Measurements from ENCODE around the gene CASKIN2. TPM values are rescaled to one million over a fixed set of nuclear protein-coding genes. Genes with fewer than 3 reads are reported as not detected.

Gene CASKIN2
- total RNA-seq, 2 donors from 2014 or later = 16.0 to 35.8 TPM

DNA sequence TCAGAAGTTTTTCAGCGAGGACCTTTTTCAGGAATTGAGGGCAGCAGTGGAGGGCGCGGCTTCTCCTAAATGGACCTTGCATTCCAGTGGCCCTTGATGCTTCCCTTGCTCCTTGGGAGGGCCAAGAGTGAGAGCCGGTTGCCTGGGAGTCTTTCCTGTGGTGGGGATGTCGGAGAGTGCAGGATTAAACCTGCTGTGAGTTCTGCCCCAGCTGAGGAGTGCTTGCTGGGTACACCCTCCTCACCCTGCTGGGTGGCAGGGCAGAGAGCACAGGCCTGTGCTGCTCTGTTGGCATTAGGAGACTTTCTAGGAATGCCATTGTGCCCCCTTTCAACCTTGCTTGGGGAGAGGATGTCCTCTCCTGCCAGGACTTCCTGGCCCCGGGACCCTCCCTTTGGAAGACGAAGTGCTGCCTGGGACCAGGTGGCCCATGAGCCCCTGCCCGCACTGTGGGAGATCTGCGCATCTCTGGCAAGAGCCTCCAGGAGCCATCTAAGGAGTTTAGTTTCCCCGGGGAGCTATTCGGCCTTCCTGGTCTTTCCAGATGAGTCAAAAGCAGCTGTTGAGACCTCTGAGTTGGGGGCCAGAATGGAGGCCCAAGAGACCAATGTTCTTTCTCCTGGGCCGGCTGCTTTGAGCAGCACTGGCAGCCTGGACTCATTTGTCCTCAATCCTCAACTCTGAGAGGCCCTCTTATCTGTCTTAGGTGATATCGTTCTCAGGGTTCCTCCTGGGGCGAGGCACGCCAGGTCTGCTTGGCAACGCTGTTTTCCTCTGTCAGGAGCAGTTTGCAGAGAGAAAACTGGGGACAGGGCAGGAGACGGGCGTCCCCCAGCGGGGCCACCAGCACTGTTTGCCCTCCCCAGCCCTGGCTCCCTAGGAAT lies 15.7 kb upstream of the CASKIN2 start:
- Histone ChIP-seq H3K9me3 (no peaks in the 10 kb centered on the region), H3K36me3 (no peaks in the 10 kb centered on the region), H3K27me3 (replicated peaks; ENCODE audit: insufficient read depth) (no peaks in the 10 kb centered on the region), H3K27ac (no peak overlapping the region), H3K4me1 (replicated peaks) (peaks cover 4% of the 10 kb centered on the region), H3K4me3 (no peak overlapping the region)
- 79% methylated on average over 18 of the region's 19 CpGs for WGBS
- intact Hi-C loops (cut with DNase I) = no loop called here
- DNase-seq (ENCODE audit: low spot score) = no peak
- TF ChIP-seq POLR2A (IDR thresholded peaks at IDR 0.05) (no peak), POLR2AphosphoS5 (IDR thresholded peaks at IDR 0.05) (no peak)
- TF ChIP-seq, protein P1, sequence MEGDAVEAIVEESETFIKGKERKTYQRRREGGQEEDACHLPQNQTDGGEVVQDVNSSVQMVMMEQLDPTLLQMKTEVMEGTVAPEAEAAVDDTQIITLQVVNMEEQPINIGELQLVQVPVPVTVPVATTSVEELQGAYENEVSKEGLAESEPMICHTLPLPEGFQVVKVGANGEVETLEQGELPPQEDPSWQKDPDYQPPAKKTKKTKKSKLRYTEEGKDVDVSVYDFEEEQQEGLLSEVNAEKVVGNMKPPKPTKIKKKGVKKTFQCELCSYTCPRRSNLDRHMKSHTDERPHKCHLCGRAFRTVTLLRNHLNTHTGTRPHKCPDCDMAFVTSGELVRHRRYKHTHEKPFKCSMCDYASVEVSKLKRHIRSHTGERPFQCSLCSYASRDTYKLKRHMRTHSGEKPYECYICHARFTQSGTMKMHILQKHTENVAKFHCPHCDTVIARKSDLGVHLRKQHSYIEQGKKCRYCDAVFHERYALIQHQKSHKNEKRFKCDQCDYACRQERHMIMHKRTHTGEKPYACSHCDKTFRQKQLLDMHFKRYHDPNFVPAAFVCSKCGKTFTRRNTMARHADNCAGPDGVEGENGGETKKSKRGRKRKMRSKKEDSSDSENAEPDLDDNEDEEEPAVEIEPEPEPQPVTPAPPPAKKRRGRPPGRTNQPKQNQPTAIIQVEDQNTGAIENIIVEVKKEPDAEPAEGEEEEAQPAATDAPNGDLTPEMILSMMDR (IDR thresholded peaks at IDR 0.05) = no peak

DNA sequence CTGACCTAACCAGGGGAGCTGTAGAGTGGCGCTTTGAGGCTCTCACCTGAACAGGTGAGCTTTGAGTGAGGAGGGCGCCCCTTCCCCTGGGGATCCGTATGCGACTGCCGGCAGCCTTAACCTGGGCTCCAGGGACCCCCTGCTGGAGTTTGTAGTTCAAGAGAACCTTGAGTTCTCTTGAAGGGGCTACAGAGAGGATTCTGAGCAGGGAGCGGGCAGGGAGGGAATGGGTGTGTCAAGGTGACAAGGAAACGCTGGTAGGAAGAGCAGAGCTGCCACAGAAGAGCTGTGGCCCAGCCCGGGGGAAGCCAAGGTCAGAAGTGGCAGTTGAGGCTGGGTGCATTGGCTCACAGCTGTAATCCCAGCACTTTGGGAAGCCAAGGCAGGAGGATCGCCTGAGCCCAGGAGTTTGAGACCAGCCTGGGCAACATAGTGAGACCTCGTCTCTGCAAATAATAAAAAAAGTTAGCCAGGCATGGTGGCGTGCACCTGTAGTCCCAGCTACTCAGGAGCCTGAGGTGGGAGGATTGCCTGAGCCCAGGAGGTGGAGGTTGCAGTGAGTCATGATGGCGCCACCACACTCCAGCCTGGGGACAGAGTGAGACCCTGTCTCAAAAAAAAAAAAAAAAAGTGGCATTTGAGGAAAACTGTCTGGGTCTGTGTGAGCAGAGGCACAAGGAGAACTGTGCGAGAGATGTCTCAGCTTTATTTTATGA lies 11.4 kb upstream of the CASKIN2 start:
- TF ChIP-seq POLR2AphosphoS5 (IDR thresholded peaks at IDR 0.05) (no peak), POLR2A (IDR thresholded peaks at IDR 0.05) (no peak)
- TF ChIP-seq, protein P1 (IDR thresholded peaks at IDR 0.05) = no peak
- peak overlapping the region; percentile 70 to 91 for H3K27ac ChIP-seq
- no peaks in the 10 kb centered on the region for H3K27me3 ChIP-seq (replicated peaks; ENCODE audit: insufficient read depth)
- H3K36me3 ChIP-seq = no peaks in the 10 kb centered on the region
- H3K9me3 ChIP-seq = no peaks in the 10 kb centered on the region
- WGBS = 40% methylated on average over 13 of the region's 13 CpGs
- no peak for DNase-seq (ENCODE audit: low spot score)
- H3K4me1 ChIP-seq (replicated peaks) = peaks cover 4% of the 10 kb centered on the region
- peak overlapping the region; percentile 59 to 74 for H3K4me3 ChIP-seq
- intact Hi-C loops (cut with DNase I) = no loop called here

- Histone ChIP-seq H3K36me3 (no peaks in the 10 kb centered on the region), H3K27me3 (replicated peaks; ENCODE audit: insufficient read depth) (no peaks in the 10 kb centered on the region), H3K9me3 (no peaks in the 10 kb centered on the region), H3K4me3 (peak overlapping the region; percentile 59 to 74), H3K4me1 (replicated peaks) (peaks cover 4% of the 10 kb centered on the region), H3K27ac (peak overlapping the region; percentile 70 to 91)
- under 1% methylated on average over 31 of the region's 60 CpGs for WGBS
- TF ChIP-seq, protein P1 (IDR thresholded peaks at IDR 0.05) = no peak
- DNase-seq (ENCODE audit: low spot score) = no peak
- intact Hi-C loops (cut with DNase I) = no loop called here
Observed at GRCh38 chr17:75525806-75526554, 10.6 kb upstream of the CASKIN2 start.

DNA sequence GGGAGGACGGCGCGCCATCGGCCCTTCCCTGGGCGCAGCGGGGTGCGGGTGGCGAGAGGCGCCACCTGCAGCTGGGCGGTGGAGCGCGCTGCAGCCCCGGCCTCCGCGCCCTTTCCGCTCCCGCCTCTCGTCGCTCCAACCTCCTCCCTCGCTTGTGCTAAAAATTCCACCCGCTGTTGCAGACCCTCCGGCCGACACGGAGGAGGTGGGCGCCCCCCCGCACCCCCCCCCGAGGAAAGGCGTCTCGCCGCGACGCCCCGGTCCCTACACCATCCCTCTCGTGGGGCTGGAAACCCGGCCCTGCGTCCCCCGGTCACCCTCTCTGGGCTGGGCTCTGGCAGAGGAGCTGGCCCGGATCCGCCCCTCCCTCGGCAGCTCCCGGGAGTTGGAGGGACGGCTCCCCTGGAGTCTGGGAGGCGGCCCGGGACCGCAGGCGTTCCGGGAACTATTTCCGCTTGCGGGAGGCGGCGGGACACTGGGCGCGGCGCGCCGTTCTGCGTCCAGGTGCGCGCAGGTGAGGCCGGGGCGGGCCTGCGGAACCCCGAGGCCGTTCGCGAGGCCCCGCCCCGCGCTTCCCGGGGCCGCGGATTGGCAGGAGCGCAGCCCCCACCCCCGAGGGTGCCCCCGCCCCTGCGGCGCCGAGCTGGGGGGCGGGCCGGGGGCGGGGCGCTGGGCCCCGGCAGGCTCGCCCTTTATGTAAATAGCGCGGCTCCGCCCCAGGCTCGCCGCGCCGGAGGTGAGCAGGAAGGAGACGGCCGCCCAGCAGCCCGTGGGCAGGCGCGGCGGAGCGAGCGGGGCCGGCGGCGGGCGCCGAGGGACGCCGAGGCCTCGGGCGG lies 9.9 kb upstream of the CASKIN2 start, which contains the start of gene LLGL2:
TSS of gene LLGL2 (plus strand) at position 728 of the 836 bp plus-strand sequence. CDS start 17,730 bp downstream, outside the sequence.
- intact Hi-C loops (cut with DNase I) = no loop called here
- peak; percentile 89 for DNase-seq (ENCODE audit: low spot score)
- H3K27me3 ChIP-seq (replicated peaks; ENCODE audit: insufficient read depth) = no peaks in the 10 kb centered on the region
- no peaks in the 10 kb centered on the region for H3K9me3 ChIP-seq
- WGBS = 1% methylated on average over 79 of the region's 108 CpGs
- H3K4me1 ChIP-seq (replicated peaks) = peaks cover 4% of the 10 kb centered on the region
- no peak for TF ChIP-seq POLR2AphosphoS5 (IDR thresholded peaks at IDR 0.05)
- TF ChIP-seq, protein P1 (IDR thresholded peaks at IDR 0.05) = peak; percentile 15 to 69 (median 54)
- peak; percentile 58 for TF ChIP-seq POLR2A (IDR thresholded peaks at IDR 0.05)
- no peaks in the 10 kb centered on the region for H3K36me3 ChIP-seq
- peak within 1 kb of the TSS; percentile 59 to 74 for H3K4me3 ChIP-seq
- peak within 1 kb of the TSS; percentile 85 to 91 for H3K27ac ChIP-seq
